B cell (primary cell): ENCODE measurements around the gene LITAFD.

Experiments
- EZH2 ChIP-seq: IDR thresholded peaks from 2 replicates; pipeline ENCODE4 v1.6.1; 2012; ENCODE audit warnings: borderline replicate concordance, low read depth, mild to moderate bottlenecking, moderate library complexity, low read length; ENCODE audit not compliant: insufficient read depth, poor library complexity, severe bottlenecking
- TF ChIP-seq, protein P1 (sequence below): fragments of 200-600 bp; IDR thresholded peaks from one replicate; pipeline ENCODE4 v1.8.0; 2022; ENCODE audit warnings: antibody characterized with exemption, mild to moderate bottlenecking

DNA sequence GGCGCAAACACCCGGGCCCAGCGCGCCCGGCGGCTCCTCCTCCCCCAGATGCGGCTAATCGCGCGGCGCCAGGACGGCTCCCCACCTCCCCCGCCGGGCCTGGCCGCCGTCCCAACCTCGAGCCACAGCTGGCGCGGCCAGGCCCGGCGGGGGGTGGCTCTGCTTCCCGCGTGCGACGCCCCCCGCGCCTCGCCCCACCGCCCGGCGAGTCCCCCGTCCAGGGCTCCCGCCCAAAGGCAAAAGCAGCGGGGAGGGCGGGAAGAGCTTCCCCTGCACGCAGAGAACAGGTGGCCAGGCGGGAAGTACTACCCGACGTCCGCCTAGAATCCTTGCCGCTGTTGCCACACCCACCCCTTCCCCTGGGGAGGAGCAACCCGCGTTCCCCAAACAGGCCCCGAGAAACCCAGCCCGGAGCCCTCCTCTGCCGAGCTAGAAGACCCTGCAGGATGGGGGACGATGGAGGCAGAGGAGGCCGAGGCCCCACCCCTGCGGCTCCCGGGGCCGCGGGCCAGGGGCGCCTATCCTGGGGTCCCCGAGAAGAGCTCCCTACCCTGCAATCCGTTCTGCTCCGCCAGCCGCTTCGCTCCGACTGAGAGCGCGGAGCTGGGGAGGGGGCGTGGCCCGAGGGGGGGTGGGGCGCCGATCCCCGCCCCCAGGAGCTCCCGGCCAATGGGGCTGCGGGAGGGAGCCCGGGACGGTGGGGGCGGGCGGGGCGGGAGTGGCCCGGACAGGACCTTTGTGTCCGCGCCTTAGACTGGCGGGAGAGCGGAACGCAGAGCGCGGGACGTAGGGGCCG, 13.5 kb upstream of the LITAFD start, which contains the start of gene CARHSP1:
- TF ChIP-seq EZH2 = no peak
- TF ChIP-seq, protein P1, sequence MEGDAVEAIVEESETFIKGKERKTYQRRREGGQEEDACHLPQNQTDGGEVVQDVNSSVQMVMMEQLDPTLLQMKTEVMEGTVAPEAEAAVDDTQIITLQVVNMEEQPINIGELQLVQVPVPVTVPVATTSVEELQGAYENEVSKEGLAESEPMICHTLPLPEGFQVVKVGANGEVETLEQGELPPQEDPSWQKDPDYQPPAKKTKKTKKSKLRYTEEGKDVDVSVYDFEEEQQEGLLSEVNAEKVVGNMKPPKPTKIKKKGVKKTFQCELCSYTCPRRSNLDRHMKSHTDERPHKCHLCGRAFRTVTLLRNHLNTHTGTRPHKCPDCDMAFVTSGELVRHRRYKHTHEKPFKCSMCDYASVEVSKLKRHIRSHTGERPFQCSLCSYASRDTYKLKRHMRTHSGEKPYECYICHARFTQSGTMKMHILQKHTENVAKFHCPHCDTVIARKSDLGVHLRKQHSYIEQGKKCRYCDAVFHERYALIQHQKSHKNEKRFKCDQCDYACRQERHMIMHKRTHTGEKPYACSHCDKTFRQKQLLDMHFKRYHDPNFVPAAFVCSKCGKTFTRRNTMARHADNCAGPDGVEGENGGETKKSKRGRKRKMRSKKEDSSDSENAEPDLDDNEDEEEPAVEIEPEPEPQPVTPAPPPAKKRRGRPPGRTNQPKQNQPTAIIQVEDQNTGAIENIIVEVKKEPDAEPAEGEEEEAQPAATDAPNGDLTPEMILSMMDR = no peak
